PC-9 (cell line): ENCODE measurements around the gene KIF18A. TPM values are rescaled to one million over a fixed set of nuclear protein-coding genes. Genes with fewer than 3 reads are reported as not detected.

ENCODE experiments used
- BruUV-seq: library from RNA; stranded (reverse); fragments of 400-500 nt; replicated peaks from 2 replicates; lab custom pipeline; 2021; lab: Mats Ljungman, UMichigan
- CTCF ChIA-PET: fragments of 300-600 bp; sonication (Branson Sonifier 250); formaldehyde crosslinking; loops from one replicate; lab custom pipeline; 2022; ENCODE audit warnings: antibody characterized with exemption; lab: Charles Lee
- POLR2A ChIA-PET: fragments of 300-600 bp; sonication (Branson Sonifier 250); formaldehyde crosslinking; loops from one replicate; lab custom pipeline; 2022; ENCODE audit warnings: antibody characterized with exemption; ENCODE audit not compliant: unreplicated experiment; lab: Charles Lee
- DNase-seq, 2 experiments: peaks; one replicate each; pipeline versions ENCODE4 v3.0.0 to v3.0.0-alpha.2; 2015 to 2022; ENCODE audit warnings: mixed read lengths in 1 of 2
- H2AFZ ChIP-seq: fragments of 200-600 bp; sonication (generic); 2 replicates; pipeline ENCODE4 v1.8.1; 2017; ENCODE audit warnings: antibody characterized with exemption
- H3F3A ChIP-seq: fragments of 200-600 bp; sonication (generic); 2 replicates; pipeline ENCODE4 v1.8.1; 2017; ENCODE audit warnings: antibody characterized with exemption, mild to moderate bottlenecking, low read depth; ENCODE audit not compliant: insufficient read depth
- H3K27ac ChIP-seq: fragments of 200-600 bp; sonication (generic); 2 replicates; pipeline ENCODE4 v1.6.1; 2016; ENCODE audit warnings: mixed run types
- H3K27me3 ChIP-seq: fragments of 200-600 bp; sonication (generic); 2 replicates; pipeline ENCODE4 v1.6.1; 2016; ENCODE audit warnings: low read depth, mixed run types; ENCODE audit not compliant: insufficient read depth
- H3K36me3 ChIP-seq: fragments of 200-600 bp; sonication (generic); 2 replicates; pipeline ENCODE4 v1.6.1; 2016; ENCODE audit warnings: low read depth, mixed run types
- H3K4me1 ChIP-seq: fragments of 200-600 bp; sonication (generic); replicated peaks from 2 replicates; pipeline ENCODE4 v1.6.1; 2016; ENCODE audit warnings: mixed run types; ENCODE audit not compliant: insufficient read depth
- H3K4me2 ChIP-seq: fragments of 200-600 bp; sonication (generic); 2 replicates; pipeline ENCODE4 v1.6.1; 2017; ENCODE audit warnings: mixed run types
- H3K4me3 ChIP-seq: fragments of 200-600 bp; sonication (generic); 2 replicates; pipeline ENCODE4 v1.6.1; 2016; ENCODE audit warnings: mixed run types
- H3K79me2 ChIP-seq: fragments of 200-600 bp; sonication (generic); 2 replicates; pipeline ENCODE4 v1.6.1; 2017; ENCODE audit warnings: low read depth, mixed run types
- H3K9me2 ChIP-seq: fragments of 200-600 bp; sonication (generic); 2 replicates; pipeline ENCODE4 v1.8.1; 2017; ENCODE audit warnings: mild to moderate bottlenecking; ENCODE audit not compliant: insufficient read depth
- H3K9me3 ChIP-seq: fragments of 200-600 bp; sonication (generic); 2 replicates; pipeline ENCODE4 v1.8.1; 2016; ENCODE audit warnings: low read depth; ENCODE audit not compliant: insufficient read depth
- H4K20me1 ChIP-seq: fragments of 200-600 bp; sonication (generic); 2 replicates; pipeline ENCODE4 v1.8.1; 2017; ENCODE audit not compliant: insufficient read depth
- EZH2 ChIP-seq: fragments of 200-600 bp; sonication (generic); IDR thresholded peaks from 2 replicates; pipeline ENCODE4 v1.8.0; 2017; ENCODE audit warnings: antibody characterized with exemption, low read depth
- intact Hi-C: fragments of 100-400 bp; cut with micrococcal nuclease; formaldehyde crosslinking; loops from one replicate; pipeline ENCODE4 v1.10.0; 2022; ENCODE audit not compliant: unreplicated experiment
- microRNA-seq: library from miRNA; unstranded; fragments of <30 nt; microRNA quantifications from one replicate; pipeline ENCODE4 v1.2.0, GENCODE V29; 2021; ENCODE audit warnings: borderline number of aligned reads, borderline replicate concordance
- total RNA-seq: library from RNA; stranded (reverse); gene quantifications from 2 replicates; pipeline ENCODE4 v1.2.3, GENCODE V29; 2021
- TF ChIP-seq, protein P1 (sequence below): fragments of 200-600 bp; sonication (generic); conservative IDR thresholded peaks from 2 replicates; pipeline ENCODE4 v1.6.1; 2017; ENCODE audit warnings: mixed run types, antibody characterized with exemption, mild to moderate bottlenecking, moderate library complexity

The KIF18A gene
- total RNA-seq, 1 experiment from 2014 or later: 31.1 TPM

DNA sequence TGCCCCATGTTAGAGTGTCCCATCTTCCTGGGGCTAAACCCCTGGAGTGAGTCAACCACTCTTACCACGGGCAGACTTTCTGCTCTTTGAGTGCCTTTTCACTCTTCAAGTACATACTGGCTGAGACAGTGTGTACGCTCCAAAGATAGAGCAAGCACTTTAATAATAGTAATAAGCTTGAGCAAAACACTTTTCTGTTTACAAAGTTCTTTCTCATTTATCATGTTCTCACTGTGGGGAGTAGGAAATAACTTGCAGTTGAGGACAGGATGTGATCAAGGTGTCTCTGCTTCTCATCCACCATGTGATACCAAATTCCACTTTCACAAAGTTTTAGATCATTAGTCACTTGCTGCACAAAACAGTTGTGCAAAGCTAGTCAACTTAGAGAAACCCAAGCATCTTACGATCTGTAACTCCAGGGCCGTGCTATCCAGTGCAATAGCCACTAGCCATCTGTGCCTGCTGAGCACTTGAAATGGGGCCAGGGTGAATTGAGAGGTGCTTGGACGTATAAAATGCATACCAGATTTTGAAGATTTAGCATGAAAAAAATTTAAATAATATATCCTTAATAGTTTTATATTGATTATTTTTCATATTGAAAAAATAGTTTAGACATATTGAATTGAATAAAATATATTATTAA is 135.3 kb downstream of the KIF18A start:
- no peak overlapping the region for H3K4me3 ChIP-seq
- H3K27me3 ChIP-seq: no peaks in the 10 kb centered on the region
- no peaks in the 10 kb centered on the region for H3K79me2 ChIP-seq
- no peaks in the 10 kb centered on the region for H3F3A ChIP-seq
- no peak overlapping the region for H2AFZ ChIP-seq
- no peak for DNase-seq
- no TSS peak for BruUV-seq
- intact Hi-C loops: no loop called here
- H3K9me3 ChIP-seq: no peaks in the 10 kb centered on the region
- H4K20me1 ChIP-seq: no peaks in the 10 kb centered on the region
- no peaks in the 10 kb centered on the region for H3K9me2 ChIP-seq
- POLR2A ChIA-PET: no interaction called here
- no peak for TF ChIP-seq EZH2
- CTCF ChIA-PET: no interaction called here
- no peaks in the 10 kb centered on the region for H3K4me1 ChIP-seq
- H3K36me3 ChIP-seq: no peaks in the 10 kb centered on the region
- H3K4me2 ChIP-seq: no peak overlapping the region
- H3K27ac ChIP-seq: no peak overlapping the region

DNA sequence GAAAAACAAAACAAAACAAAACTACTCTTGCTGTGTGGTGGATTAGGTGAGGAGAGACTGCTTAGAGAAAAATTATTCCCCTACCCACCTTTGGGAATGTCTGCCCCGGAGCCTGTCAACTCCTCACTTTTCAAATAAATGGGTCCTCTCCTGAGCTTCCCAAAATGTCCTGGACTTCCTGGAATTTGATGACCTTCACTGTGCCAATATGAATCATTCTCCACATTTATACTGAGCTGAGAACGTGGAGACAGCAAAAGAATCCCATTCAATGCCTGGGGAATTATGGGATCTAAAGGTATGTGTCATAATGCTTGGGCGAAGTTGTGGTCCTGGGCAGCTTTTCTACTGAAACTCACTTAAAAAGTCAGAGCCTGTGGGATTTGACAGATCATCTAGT is 136.8 kb downstream of the KIF18A start:
- DNase-seq: no peak
- CTCF ChIA-PET: no interaction called here
- no peaks in the 10 kb centered on the region for H3K9me2 ChIP-seq

More for the DNA sequence above, 136.8 kb downstream of the KIF18A start:
- no peaks in the 10 kb centered on the region for H3K9me3 ChIP-seq
- no TSS peak for BruUV-seq
- no peak overlapping the region for H3K4me2 ChIP-seq
- TF ChIP-seq, protein P1, sequence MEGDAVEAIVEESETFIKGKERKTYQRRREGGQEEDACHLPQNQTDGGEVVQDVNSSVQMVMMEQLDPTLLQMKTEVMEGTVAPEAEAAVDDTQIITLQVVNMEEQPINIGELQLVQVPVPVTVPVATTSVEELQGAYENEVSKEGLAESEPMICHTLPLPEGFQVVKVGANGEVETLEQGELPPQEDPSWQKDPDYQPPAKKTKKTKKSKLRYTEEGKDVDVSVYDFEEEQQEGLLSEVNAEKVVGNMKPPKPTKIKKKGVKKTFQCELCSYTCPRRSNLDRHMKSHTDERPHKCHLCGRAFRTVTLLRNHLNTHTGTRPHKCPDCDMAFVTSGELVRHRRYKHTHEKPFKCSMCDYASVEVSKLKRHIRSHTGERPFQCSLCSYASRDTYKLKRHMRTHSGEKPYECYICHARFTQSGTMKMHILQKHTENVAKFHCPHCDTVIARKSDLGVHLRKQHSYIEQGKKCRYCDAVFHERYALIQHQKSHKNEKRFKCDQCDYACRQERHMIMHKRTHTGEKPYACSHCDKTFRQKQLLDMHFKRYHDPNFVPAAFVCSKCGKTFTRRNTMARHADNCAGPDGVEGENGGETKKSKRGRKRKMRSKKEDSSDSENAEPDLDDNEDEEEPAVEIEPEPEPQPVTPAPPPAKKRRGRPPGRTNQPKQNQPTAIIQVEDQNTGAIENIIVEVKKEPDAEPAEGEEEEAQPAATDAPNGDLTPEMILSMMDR: no peak
- TF ChIP-seq EZH2: no peak
- no peaks in the 10 kb centered on the region for H4K20me1 ChIP-seq
- POLR2A ChIA-PET: no interaction called here
- H3K36me3 ChIP-seq: no peaks in the 10 kb centered on the region
- H2AFZ ChIP-seq: no peak overlapping the region
- no peaks in the 10 kb centered on the region for H3F3A ChIP-seq
- H3K4me1 ChIP-seq: no peaks in the 10 kb centered on the region
- intact Hi-C loops: no loop called here
- H3K27ac ChIP-seq: no peak overlapping the region
- no peaks in the 10 kb centered on the region for H3K27me3 ChIP-seq
- H3K79me2 ChIP-seq: no peaks in the 10 kb centered on the region
- H3K4me3 ChIP-seq: no peak overlapping the region

Small RNAs within 50 kb of the gene (microRNA-seq; reads per million reads assigned to microRNA genes)
- not detected for gene MIR610

Other genes with a start within 250 kb of the KIF18A start
- 17.9 and 19.9 TPM in 2 replicates for gene METTL15, start 232 bp upstream of the KIF18A start, total RNA-seq